Kidney epithelial cell (primary cell): ENCODE results near the gene HHATL. TPM values are rescaled to one million over a fixed set of nuclear protein-coding genes. Genes with fewer than 3 reads are reported as not detected.

ENCODE experiments used
- DNase-seq: peaks from one replicate; pipeline ENCODE4 v3.0.0-alpha.2; 2010; ENCODE audit warnings: low read depth
- H3K27me3 ChIP-seq: 2 replicates; pipeline ENCODE4 v1.6.0; 2011; ENCODE audit warnings: low read length; ENCODE audit not compliant: control insufficient read depth, insufficient read depth
- H3K36me3 ChIP-seq: 2 replicates; pipeline ENCODE4 v1.5.1; 2011; ENCODE audit warnings: low read length; ENCODE audit not compliant: control insufficient read depth, insufficient read depth
- H3K4me3 ChIP-seq: 2 replicates; pipeline ENCODE4 v1.5.1; 2011; ENCODE audit warnings: low read depth, mild to moderate bottlenecking, control low read depth, low read length
- total RNA-seq: library from RNA; depleted of rRNA; stranded (reverse); fragments of >200 nt; gene quantifications from 2 replicates; pipeline ENCODE4 v1.2.3, GENCODE V29; 2015
- TF ChIP-seq, protein P1 (sequence below): IDR thresholded peaks from 2 replicates; pipeline ENCODE4 v1.5.1; 2011; ENCODE audit warnings: mild to moderate bottlenecking, moderate library complexity, low read length, control low read depth, inconsistent platforms; ENCODE audit not compliant: insufficient read depth, poor library complexity, severe bottlenecking

HHATL gene
- total RNA-seq, 1 donor from 2014 or later = not detected

GRCh38 chr3:42664438-42664803 is 38.2 kb downstream of the HHATL start:
- H3K4me3 ChIP-seq = no peak overlapping the region
- TF ChIP-seq, protein P1, sequence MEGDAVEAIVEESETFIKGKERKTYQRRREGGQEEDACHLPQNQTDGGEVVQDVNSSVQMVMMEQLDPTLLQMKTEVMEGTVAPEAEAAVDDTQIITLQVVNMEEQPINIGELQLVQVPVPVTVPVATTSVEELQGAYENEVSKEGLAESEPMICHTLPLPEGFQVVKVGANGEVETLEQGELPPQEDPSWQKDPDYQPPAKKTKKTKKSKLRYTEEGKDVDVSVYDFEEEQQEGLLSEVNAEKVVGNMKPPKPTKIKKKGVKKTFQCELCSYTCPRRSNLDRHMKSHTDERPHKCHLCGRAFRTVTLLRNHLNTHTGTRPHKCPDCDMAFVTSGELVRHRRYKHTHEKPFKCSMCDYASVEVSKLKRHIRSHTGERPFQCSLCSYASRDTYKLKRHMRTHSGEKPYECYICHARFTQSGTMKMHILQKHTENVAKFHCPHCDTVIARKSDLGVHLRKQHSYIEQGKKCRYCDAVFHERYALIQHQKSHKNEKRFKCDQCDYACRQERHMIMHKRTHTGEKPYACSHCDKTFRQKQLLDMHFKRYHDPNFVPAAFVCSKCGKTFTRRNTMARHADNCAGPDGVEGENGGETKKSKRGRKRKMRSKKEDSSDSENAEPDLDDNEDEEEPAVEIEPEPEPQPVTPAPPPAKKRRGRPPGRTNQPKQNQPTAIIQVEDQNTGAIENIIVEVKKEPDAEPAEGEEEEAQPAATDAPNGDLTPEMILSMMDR = no peak
- no peaks in the 10 kb centered on the region for H3K36me3 ChIP-seq
- H3K27me3 ChIP-seq = peaks cover 3% of the 10 kb centered on the region
- no peak for DNase-seq

GRCh38 chr3:42663581-42664437 is 38.8 kb downstream of the HHATL start:
- peaks cover 3% of the 10 kb centered on the region for H3K27me3 ChIP-seq
- no peaks in the 10 kb centered on the region for H3K36me3 ChIP-seq
- H3K4me3 ChIP-seq = no peak overlapping the region
- TF ChIP-seq, protein P1 = no peak
- DNase-seq = no peak

DNA sequence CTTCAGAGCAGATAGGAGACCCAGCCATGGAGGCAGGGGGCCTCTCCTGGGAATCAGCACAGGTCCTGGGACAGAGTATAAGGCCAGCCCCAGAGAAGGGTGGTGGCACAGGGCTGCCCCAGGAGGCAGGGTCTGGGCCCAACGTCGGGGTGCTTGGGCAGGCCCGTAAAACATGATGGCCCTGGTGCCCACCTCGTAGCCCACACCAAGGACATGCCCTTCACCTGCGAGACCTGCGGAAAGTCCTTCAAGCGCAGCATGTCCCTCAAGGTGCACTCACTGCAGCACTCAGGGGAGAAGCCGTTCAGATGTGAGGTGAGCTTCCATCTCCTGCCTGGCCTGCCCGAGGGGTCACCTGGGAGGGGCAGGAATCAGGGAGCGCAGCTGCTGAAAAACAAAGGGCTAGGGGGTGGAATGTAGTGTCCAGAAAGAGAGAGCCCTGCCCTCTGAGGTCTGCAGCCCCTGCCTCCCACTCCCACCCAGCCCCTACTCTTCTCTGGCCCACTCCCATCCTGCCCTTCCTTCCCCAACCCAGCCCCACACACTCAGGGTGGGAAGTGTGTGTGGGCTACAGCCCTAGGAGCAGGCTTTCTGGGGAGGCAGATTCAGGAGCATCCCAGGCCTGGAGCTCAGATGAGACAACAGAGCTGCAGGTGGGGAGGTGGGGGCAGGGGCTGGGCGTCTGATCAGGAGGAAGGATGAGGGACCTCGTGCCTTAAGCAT is 39.6 kb downstream of the HHATL start:
- TF ChIP-seq, protein P1 = no peak
- H3K4me3 ChIP-seq = no peak overlapping the region

DNA sequence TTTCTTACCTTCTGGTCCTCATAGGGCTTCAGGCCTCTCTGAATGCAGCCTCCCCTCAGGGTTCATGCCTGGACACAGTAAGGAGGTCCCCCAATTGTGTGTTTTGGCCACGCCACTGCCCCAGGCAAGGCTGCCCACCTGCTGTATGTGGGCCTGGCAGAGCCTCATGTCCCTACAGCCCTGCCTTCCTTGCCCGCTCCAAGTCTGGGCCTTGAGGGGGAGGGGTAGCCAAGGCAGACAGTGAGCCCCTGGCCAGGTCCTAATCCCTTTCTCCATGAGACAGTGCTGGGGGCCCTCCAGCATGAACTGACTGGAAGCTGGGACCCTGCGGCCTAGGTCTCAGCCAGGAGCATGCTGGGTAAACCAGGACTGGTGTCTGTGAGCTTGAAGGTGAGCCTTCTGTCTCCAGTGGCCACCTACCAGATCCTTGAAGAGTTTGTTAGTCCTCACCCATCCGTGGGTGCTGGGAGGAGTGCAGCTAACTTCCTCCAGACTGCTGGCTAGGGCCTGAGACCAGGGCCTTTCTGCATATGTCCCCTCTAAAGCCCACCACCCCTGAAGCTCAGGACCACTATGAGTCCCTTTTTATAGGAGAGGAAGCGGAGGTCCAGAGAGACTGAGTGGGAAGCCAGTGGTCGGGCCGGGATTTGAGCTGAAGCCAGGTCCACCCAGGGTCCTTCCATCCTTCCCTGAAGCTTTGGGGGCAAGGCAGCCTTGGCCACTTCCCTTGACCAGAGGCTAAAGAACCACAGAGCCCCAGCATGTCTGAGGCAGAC is 40.4 kb downstream of the HHATL start:
- DNase-seq = no peak
- Histone ChIP-seq H3K27me3 (no peaks in the 10 kb centered on the region), H3K4me3 (no peak overlapping the region), H3K36me3 (no peaks in the 10 kb centered on the region)
- TF ChIP-seq, protein P1 = no peak

More for the DNA sequence above, 39.6 kb downstream of the HHATL start:
- Histone ChIP-seq H3K27me3 (peaks cover under 1% of the 10 kb centered on the region), H3K36me3 (no peaks in the 10 kb centered on the region)
- DNase-seq = no peak

GRCh38 chr3:42661593-42662022 is 41.0 kb downstream of the HHATL start:
- TF ChIP-seq, protein P1 = no peak
- DNase-seq = no peak
- H3K4me3 ChIP-seq = no peak overlapping the region
- H3K27me3 ChIP-seq = no peaks in the 10 kb centered on the region
- no peaks in the 10 kb centered on the region for H3K36me3 ChIP-seq
